ENCODE results near the gene MLLT6. TPM values are rescaled to one million over a fixed set of nuclear protein-coding genes. Genes with fewer than 3 reads are reported as not detected.
"Not testable (repeated sequence)": the region's sequence is repeated elsewhere in the genome, so short reads cannot be mapped to it uniquely, and the experiment has no call there.

Gene MLLT6
- total RNA-seq, 1 donor from 2014 or later, result 29.5 TPM

DNA sequence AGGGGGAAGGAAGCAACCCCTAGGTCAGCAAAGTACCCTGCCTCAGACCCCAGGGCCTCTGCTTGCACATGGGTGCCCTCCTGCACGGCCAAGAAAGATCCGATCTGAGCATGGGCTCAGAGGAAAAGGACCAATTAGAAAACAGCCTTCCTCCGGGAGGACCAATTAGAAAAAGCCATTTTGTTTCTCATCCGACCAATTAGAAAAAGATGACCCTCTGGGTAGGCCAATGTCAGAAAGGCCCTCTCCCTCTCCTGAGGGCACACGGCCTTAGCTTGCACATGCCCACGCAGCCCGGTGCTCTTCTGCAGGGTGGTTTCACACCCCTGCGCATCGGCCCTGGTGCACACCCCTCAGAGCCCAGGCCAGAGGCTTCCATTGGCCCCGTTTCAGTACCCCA, 20.0 kb downstream of the MLLT6 start:
- no peak for ATAC-seq

DNA sequence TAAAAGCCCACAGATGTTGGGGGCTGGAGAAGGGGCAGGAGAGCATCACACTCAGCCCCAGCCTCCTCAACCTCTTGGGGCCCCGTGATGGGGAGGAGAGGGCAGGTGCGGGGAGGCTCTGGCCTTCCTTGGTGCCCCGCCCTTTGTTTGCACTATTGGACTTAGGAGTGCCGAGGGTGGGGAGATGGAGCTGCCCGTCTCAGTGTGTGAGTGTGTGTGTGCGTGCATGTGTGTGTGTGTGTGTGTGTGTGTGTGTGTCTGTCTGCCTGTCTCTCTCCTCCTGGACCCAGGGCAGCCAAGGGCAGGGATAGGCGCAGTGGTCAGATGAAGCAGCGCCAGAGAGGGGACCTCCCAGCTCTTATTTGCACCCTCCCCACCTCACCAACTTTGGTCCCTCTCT, 21.1 kb downstream of the MLLT6 start:
- not testable (repeated sequence) for ATAC-seq; DNase-seq (ENCODE audit: low spot score)

More for the DNA sequence above, 20.0 kb downstream of the MLLT6 start:
- no peak for DNase-seq (ENCODE audit: low spot score)

DNA sequence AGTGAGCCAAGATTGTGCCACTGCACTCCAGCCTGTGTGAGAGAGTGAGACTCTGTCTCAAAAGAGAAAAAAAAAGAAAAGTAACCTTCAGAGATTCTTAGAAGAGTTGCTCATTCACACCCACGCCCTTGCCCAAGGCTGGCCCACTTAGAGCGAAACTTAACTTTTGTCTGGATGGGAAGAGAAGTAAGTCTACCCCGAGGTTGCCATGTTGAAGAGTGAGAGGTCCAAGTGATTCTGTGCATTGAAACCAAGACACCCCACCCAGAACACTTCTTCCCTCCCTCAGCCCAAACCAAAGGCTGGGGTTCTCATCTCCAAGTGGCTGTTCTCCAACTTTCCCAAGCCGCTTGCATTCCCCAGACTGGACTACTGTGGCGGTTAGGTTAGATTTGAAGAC, 22.7 kb downstream of the MLLT6 start:
- DNase-seq (ENCODE audit: low spot score) (no peak), ATAC-seq (no peak)

DNA sequence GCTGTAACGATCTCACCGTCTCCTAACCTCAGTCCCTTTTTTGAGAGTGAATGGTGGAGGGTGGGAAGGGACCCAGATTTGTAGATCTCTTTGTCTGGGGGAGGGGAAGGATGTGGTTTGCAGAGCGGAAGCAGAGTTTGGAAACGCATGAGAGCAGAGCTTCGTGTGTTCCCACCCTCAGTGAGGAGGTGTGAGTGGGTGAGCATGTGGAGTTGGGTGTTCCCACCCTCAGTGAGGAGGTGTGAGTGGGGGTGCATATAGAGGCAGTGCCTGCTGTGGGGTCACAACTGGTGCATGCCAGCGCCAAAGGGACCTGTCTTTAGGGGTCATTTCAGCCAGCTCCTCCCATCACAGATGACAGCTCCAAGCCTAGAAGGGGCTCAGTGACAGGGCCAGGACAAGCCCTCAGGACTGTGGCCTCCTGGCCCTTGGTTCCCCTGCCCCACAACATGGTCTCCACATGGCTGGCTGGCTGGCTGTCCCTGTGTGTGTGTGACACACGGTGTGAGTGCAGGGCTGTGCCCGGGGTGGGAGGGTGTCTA, 23.3 kb downstream of the MLLT6 start:
- DNase-seq (ENCODE audit: low spot score) (no peak), ATAC-seq (no peak)

DNA sequence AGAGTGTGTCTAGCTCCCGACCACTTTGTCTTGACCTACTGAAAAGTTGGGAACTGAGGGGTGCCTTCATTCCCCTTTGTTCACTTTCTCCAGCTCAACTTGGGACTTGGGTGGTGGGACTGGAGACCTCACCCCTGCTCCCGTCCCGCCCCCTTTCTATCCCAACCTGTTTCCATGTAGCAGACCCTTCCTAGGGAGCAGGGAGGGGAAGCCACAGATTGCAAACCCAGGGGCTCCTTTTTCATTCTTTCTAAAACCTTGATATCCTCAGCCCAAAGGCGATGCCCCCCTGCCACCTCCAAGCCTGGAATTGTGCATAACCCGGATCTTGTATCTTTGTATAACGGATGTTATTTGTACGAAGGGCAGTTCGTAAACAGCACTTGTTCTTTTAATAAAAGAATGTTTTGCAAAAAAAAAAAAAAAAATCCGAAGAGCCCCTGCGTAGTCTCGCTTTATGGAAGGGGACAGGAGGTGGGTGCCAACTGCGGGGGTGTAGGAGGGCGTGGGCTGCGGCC, 24.4 kb downstream of the MLLT6 start:
- DNase-seq (ENCODE audit: low spot score) (no peak), ATAC-seq (no peak)

DNA sequence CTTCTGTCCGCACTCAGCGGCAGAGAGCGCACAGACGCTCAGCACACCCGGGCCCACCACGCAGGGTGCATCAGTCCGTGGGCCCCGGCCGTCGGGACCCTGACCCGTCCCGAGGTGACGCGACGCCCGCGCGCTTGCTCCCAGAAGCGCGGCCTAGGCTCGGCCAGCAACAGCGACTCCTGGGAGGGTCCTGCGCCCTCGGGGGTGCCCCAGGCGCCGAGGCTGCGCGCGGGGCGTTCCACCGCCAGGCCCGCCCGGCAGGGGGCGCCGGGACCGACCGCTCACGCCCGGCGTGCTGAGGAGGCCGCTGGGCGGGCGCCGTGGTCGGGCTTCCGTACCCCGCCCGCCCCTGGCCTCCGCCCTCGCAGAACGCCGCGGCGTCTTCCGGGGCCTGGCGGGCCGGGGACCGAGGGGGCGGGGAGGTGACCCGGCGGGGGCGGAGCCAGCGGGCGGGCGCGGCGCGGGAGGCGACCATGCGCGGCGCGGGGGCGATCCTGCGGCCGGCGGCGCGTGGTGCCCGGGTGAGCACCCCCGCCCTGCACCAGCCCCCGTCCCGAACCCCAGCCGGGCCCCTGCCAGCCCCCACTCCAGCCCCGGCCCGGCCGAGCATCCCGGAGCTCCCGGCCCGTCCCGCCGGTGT, 24.9 kb downstream of the MLLT6 start, which contains the start of gene CISD3:
CISD3 (plus strand) TSS at position 456 of the 640 bp plus-strand sequence; CDS start at position 474, 18 bp downstream.
- peak; percentile 92 for DNase-seq (ENCODE audit: low spot score)
- peak; percentile 79 for ATAC-seq

DNA sequence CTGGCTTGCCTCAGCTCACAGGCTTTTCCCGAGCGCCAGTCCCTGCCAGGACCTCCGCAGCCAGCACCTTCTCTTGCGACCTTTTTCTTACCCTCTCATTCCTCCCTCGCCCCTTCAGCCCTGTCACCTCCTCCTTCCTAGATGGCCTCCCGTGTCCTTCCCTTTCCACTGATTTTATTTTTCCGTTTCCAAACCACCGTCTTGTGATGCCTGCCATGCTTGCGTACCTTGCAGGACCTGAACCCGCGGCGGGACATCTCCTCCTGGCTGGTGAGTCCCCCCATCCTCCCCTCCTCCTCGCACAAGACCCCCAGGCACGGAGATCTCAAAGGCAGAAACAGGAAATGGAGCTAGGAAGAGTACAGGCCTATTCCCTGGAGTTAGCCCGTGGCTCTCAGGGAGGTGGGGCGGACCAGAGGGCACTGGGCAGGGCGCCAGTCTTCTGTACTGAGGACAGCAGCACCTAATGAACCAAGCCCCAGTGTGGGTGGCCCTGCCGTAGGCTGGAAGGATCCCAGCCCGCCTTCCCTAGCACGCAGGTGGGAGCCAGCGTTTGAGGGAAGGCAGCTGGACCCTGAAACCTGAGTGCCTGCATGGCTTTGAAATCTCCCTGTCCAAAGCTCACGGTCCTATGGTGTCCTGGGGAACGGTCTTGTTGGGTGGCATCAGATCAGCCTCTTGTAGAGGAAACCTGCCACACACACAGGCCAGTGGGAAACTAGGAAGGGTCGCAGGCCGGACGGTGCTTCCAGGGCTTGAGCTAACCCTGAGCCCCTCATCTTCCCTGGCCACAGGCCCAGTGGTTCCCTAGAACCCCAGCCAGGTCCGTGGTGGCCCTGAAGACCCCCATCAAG, 25.7 kb downstream of the MLLT6 start:
- DNase-seq (ENCODE audit: low spot score) (peak; percentile 97), ATAC-seq (peak; percentile 76)

DNA sequence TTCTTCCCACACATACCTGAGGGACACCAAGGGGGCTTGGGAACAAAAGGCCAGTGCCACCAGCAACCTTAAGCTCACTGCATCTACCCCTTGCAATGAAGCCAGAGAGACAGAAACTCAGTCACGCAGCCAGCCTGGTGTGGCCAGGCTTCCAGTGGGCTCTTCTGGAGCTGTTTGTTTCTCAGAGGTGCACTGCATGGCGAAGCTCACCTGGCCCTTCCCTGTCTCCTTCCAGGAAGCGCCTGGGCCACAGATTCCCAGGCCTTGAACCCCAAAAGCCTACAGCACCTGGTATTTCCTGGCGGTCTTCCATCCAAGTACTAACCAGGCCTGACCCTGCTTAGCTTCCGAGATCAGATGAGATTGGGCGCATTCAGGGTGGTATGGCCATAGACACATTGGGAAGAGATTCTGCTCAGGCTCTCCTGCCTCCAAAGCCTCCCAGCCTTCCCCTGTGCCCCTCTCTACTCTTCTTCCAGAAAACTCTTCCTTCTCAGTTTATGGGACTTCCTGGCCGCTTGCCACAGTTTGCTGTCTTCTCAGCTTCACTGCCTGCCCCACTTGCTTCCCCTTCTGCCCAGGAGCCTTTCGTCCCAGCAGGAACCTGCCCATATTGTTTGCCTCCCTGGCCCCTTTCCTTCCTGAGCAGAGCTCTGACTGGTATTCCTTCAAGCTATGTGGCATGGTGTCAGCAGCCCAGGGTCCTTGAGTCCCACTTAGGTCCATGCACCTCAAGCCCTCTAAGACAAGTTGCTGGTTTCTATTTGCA, 26.6 kb downstream of the MLLT6 start:
- ATAC-seq (no peak), DNase-seq (ENCODE audit: low spot score) (no peak)

DNA sequence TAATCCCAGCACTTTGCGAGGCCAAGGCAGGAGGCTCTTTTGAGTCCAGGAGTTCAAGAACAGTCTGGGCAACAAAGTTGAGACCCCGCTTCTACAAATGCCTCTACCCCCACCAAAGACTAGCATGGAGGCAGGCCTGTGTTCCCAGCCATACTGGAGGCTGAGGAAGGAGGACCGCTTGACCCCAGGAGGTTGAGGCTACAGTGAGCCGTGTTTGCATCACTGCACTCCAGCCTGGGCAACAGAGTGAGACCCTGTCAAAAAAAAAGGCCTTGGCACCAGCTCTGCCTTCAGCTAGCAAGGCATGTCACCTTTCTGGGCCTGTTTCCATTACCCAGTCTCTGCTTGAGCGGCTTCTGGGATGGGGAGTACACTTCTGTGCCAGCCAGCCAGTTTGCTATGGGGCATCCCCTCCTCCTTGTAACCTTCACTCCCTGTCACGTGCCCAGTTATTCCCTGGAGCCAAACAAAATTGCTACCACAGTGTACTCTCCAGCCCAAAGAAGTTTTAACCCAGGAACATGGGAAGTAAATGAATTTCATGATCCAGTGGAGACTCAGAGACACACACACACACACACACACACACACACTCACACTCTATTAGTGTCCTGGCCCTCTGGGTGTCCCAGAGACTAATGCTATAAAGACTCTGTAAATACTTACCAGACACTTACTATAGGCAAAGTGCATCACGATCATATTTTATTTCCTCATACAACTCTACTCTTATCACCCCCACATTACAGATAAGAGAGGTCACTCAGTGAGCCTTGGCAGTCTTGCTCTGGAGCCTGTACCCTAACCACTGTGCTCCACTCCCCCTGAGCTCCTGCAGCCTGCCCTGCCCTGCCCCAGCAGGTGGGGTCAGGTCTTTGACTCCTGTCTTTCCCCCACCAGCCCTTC, 27.6 kb downstream of the MLLT6 start:
- ATAC-seq (peak; percentile 58), DNase-seq (ENCODE audit: low spot score) (peak; percentile 87)

DNA sequence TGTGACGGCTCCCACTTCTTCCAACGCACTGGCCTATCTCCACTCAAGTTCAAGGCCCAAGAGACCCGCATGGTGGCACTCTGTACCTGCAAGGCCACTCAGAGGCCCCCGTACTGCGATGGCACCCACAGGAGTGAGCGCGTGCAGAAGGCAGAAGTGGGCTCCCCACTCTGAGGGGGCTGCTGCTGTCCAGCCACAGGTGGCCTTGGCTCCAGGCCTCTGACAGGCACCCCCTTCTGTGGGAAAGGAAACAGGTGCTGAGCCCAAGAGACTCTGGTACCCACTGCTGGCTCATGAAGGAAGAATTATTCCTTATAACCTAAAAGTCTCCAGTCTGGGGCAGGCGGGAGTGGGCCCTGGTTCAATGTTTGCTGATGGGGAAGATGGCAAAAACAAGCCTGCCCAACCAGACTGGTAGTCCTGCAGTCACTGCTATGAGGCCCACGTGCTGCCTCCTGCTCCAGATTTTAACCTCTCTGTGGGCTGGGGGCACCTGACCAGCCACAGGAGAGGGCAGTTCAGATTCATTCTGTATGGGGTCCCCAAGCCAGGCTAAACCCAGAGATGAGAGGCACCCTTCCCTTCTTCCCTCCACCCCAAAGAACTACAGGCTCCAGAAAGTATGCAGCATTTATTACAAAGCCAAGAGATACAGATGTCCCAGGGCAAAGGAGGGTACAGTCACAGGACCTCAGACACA, 28.4 kb downstream of the MLLT6 start:
- ATAC-seq, result no peak
- DNase-seq (ENCODE audit: low spot score), result no peak

DNA sequence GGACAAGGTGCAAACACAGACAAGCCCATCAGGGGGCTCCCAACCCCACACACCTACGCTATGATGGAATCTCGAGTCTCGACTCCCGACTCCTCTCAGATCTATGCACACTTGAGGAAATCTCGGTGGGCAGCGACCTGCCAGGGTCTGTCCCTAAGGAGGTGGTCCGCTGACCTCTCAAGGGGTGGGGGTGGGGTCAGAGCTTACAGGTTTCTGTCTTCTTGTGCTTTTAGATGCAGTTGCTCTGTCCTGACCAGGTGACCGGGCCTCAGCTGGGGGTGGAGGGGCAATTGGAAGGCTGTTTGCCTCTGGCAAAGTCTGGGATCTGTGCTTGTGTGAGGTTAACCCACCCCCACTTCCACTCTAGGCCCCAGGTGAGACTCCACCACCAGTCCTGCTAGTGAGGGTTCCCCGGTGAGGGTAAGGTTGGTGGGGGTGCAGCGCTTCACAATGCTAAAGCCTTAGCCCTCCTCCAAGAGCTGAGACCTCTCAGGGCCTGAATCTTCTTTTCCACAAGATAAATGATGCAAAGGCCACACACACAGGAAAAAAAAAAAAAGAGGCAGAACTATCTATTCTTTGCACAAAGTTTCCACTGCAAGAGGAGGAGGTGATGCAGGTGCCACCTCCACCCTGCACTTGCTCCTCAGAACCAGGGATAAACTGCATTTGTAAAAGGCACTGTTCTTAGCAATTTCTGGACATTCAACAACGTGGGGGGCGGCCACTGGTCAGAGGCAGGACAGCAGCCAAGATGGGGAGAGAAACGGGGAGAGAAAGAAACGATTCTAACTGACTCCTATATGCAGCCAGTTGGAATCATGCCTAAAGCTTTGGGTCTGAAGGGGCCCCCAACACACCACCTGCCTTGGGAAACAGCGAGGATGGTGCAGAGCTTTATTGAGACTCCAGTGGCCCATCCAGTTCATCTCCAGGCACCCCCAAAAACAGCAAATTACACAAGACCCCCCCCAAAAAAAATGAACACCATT, 29.2 kb downstream of the MLLT6 start:
- DNase-seq (ENCODE audit: low spot score) (no peak), ATAC-seq (no peak)

DNA sequence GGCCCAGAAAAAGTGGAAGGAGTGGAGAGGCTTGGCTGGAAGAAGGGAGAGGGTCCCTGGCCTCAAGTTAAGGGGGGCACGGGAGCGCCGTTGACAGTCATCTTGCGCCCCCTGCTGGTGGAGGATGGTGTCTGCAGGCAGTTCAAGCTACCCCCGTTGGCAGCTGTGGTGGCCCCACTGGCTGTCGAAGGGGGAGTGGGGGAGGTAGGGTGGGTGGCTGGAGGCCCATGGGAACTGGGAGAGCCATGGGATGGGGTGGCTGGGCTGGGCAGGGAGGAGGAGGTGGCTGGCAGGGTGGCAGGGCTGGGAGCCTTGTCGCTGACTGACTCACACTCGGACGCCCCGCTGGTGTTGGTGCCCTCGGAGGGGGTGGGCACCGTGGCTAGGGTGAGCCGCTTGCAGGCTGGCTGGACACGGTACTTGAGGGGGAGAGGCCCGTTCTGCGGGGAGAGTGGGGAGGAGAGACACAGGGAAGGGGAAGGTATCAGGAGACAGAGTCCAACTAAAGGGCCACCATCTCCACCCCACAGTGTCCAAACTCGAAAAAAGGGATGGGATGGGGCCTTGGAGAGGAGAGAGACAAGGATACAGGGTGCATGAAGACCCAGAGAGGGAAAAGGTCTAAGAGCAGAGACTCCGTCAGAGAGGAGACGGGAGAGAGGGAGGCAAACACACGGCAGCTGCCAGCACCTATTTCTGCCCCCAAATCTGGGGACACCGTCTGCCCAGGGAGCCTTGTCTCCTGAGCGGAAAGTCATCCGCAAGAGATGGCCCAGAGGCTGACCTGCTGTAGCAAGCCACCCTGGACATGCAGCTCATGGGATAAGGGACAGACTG, 30.3 kb downstream of the MLLT6 start:
- DNase-seq (ENCODE audit: low spot score), result no peak
- no peak for ATAC-seq

DNA sequence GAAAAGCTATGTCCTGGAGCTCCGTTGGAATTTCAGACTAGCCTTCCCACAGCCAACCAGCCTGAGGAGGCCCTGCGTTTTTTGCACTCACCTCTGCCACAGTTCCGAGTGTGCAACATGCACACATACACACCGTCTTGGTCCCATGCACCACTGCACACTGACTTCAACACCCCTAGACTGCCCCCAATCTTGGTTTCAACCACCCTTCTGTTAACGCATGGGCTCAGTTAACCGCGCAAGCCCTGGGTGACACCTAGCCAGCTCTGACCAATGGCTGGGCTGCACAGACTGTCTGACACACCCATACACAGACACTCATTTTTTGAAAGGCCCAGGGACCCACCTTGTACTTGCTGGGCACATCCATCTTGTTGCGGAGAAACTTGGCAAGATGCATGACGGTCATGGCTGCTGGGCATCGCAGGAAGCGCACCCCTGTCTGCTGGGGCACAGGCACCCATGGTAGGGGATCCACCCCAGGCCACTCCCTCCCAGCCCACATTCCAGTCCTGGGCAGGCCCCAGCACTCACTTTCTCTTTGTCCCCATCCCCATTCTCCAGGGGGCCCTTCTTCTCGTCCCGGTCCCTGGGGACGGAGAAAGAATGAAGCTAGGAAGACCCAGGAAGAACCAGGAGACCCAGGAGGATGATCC, 33.1 kb downstream of the MLLT6 start:
- ATAC-seq, result no peak
- no peak for DNase-seq (ENCODE audit: low spot score)

DNA sequence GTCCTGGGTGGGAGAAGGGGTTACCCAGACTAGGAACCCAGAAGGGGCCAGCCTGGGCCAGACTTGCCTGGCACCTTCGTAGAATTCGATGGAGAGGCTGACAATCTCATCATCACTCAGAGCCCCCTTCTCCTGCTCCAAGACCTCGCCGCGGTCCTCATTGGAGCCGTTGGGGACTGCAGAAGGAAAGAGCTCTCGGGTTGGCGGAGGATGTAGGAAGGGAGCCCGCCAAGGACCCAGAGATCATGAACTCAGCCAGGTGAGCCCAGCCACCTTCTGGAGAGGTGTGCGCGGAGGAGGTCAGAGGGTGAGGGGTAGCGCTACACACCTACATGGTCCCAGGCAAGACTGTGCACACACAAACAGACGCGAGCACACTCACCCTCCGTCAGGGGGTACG, 33.6 kb downstream of the MLLT6 start:
- ATAC-seq (no peak), DNase-seq (ENCODE audit: low spot score) (no peak)

DNA sequence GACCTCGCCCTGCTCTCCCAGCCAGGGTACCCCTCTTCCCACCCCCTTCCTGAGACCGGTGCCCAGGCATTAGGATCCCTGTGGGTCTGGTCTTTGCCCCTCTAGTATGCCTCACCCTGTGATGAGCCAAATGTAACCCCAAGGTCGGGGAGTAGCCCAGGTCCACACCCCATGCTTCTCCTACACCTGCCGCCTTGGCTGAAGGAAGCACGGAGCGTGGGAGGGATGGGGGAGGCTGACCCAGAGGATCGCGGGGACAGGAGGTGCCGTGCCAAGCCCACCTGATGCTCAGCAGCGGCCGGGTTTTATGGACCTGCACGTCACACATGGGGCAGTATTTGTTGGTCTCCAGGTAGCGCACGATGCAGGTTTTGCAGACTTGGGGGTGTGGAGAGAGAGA, 34.2 kb downstream of the MLLT6 start:
- DNase-seq (ENCODE audit: low spot score) (no peak), ATAC-seq (no peak)

DNA sequence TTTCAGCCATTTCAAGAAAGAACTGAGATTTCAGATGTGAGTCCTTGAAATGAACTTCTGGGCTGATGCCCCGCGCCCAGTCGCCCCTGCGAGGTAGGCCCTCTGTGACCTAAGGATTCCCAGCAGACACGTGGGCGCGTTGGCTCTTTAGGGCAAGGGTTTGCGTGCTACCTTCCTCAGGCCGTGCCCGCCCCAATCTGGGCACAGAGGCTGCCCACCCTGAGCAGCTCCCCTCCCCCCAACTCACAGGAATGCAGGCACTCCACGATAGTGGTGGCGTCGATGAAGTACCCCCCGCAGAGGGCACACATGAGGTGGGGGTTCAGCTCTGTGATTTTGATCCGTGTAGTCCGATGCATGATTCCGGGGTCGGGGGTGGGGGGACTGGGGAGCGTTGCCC, 35.0 kb downstream of the MLLT6 start:
- no peak for DNase-seq (ENCODE audit: low spot score)
- ATAC-seq, result no peak

DNA sequence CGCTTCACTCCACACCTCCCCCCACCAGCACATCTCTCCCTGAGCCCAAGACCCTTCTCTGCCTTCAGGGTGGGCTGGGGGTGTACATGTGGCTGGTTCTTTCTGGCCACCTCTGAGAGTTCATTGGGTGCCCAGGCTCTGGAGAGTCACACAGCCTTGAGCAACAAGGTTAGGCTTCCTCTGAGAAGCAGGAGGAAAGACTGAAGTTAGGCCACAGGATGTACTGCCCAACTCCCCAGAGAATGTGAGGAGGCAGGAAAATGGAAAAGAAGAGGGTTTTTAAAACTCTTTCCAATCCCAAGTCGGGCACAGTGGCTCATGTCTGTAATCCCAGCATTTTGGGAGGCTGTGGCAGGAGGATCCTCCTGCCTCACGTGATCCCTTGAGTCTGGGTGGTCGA, 35.7 kb downstream of the MLLT6 start:
- DNase-seq (ENCODE audit: low spot score) (no peak), ATAC-seq (no peak)

Data from left lobe of liver (tissue), 2 donors.